Cerebellar nuclear complex (tissue), 1 donor: ENCODE measurements around the gene TBC1D22A.

Source experiments
- DNase-seq, 2 experiments: peaks; one replicate each; lab custom pipeline; 2025; lab: John Stamatoyannopoulos, UW

The TBC1D22A gene

DNA sequence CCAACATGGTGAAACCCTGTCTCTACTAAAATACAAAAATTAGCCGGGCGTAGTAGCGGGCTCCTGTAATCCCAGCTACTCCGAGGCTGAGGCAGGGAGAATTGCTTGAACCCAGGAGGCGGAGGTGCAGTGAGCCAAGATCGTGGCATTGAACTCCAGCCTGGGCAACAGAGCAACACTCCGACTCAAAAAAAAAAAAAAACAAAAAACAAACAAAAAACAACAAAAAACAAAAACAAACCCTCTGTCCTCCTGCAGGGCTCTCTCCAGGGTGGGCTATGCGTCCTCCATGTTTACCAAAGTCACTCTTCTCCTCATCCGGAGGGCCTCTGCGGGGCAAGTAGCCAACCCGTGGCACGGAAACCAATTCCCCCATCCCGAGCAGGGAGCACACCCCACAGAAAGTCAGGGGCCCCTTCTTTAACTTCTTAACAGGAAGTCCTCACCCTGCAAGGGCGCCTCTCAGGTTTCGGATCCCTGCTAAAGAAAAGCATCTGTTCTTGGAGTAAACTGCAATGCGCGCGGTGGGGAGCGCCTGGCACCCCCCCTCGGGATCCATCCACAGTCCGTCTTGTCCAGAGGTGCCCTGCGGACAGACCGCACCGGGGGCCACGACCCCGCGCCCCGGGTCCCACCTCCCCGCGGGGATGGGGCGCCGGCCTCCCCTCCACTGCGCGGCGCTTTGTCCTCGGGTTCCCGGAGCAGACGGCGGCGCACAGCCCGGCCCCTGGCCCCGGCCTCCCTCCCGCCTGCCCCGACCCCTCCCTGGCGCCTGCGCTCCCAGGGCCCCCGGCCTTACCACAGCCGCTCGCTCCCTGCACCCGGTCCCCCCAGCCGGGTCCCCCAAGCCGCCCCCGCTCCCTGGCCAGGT is 25.1 kb upstream of the TBC1D22A start:
- DNase-seq: no peak

DNA sequence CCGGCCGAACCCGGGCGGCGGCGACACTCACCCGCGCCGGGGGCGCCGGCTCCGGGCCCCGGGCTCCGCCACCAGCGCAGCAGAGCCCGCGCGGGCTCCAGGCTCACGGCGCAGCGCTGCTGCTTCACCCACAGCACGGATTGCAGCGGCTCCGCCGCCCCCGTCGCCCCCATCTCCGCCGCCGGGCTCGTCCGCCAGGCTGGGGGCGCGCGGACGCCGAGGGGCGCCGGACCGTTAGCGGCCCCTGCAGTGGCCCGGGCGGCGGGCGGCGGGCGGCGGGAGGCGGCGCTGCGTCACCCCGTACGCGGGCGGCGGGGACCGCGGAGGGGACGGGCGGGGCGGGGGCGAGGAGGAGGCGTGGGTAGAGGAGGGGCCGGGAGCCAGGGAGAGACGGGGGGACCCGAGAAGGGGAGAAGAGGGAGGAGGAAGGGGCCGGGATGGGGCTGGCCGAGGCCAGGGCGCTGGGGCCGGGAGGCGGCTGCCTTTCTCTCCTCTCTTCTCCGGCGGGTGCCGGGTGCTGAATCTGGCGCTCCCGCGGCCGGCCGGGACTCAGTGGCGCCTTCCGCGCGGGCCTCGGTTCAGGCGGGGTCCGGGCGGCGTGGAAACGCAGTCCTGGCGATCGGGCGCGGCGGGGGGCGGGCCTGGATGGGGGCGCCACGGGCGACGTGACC is 24.3 kb upstream of the TBC1D22A start, which contains the start of gene CERK:
Gene CERK, minus strand, starts transcription at position 277 of the 671 bp plus-strand sequence. Its CDS starts 104 bp downstream, at position 173.
- peak in 1 of 2 experiments; percentile 20 for DNase-seq

DNA sequence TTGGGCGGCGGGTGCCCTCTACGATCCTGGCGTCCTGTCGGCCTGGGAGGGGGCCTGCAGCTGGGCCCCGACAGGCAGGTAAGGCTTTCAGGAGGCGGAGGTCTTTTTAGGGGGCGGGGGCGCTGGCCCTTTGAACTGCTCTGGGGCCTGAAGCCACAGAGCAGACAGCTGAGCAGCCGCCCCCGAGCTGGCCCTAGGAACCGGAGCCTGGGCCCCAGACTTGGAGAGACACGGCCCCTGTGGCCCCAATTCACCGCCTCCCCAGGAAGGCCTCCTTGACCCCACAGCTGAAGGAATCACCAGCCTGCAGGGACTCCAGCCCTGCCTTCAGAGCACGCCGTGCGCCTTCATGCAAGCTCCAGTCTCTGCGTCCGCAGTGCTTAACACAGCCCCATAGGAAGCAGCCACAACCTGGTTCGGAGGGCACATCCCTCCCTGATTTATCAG is 23.8 kb upstream of the TBC1D22A start:
- DNase-seq: no peak

DNA sequence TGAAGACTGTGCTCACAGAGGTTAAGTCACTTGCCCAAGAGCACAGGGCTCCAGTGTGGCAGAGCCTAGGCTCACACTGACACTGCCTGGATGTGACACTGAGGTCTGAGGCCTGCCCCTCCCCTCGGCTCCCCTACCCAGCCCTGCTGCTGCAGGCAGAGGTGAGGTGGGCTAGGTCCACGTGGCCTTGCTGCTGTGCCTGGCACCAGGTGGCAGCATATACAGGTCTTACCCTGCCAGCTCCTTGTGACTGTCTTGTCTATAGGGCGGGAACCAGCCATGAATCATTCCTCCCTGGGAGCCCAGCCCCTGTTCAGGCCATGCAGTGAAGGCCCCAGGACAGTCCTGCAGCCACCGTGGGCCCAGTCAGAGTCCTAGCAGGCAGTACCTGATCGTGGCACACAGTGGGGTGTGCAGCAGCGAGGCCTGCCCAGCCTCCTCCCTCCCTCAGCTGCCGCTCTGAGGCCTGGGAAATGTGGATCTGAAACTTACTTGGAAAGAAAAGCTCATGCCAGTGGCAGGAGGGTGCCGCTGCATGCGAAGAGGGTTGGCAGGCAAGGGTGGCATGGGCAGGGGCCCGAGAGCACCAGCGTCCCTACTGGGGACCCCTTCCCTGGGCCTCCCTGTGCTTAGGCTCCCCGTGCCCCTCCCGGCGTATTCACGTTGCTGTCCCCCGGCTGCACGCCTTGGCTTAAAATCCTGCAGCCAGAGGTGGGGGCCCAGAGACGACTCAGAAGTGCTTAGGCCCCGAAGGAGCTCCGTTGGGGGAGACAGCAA is 23.2 kb upstream of the TBC1D22A start:
- no peak for DNase-seq

DNA sequence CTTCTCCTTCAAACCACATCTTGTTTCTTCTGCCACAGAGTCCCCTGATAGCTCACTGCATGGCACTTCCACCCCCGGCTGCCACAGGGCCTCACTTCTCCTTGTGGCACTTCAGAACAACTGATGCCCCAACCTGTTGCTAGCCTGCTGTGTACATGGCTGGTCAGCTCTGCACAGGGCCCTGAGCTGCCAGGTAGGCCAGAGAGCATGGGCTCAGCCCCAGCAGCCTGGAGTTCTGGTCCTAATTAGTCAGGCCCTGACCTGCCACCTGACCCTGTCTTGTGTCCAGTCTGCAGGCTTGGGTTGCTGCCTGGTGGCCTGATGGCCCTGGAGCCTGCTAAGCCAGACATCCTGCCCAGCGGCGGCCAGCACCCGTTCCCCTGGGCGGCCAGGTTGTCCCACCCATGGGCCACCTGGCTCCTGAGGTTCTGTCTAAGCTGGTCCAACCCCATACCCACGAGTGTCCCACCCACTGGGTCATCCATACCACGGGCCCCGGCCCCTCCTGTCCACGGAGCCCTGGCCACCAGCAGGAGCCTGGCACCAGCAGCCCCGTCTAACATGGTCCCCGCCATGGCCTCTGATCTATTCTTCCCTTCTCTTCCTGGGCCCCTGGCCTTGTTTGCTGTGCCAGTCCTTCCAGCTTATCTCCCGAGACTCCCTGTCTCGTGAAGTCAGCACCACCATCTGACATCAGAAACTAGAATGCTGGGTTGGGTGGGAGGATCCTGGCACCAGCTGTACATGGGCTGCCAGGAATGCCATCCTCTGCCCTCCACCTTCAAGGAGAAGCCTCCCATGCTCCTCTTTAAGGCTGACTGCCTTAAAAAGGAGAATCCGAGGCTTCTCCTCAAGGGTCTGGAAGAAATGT is 21.3 kb upstream of the TBC1D22A start:
- DNase-seq: no peak

DNA sequence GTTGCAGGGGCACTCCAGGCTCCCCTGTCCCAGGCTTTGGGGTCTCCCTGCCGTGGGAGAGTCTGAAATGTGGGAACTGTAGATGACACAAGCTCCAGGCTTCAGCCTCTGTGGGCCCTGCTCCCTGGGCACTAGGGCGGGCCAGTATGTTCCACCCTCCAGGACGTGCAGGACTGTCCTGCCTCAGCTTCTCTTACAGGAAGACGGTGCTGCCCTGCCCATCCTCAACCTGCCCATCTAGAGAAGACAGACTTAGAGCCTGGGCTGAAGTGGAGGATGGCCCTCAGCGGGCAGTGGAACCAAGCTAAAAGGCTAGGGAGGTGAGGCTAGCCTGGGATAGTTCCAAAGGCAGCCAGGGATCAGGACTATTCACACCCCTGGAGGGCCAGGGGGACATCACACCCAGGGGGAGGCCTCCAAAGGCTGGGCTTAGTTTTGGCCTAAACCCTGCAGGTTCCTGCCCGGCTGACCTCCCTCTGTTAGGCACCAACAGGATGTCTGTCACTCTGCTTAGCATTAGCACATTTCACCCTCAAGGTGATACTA is 20.4 kb upstream of the TBC1D22A start:
- DNase-seq: no peak

DNA sequence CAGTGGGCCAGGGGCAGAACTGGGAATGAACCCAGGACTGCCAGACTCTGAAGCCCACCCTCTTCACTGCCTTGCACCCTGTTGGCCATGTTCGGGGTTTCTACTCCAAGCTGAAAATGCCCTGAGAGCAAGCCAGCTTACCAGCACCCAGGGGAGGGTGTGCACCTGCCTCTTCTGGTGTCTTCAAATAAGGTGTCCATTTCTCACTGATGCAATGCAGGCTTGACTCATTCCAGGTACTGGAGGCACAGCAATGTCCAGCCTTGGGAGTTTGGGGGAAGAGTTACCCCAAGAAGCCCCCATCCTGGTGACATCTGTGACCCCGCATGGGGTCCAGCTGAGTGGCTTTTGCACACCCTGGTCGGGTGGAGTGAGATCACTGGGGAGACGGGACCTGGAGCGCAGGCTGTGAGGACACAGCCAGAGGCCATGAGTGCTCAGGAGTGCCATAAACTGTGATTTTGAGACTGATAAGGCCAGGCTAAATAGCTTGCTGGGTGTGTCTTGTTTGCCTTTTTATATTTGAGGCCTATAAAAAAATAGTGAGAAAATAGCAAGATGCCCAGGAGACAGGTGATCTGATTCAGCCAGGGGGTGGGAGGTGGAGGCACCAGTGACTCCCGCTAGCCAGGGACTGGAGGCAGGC is 19.8 kb upstream of the TBC1D22A start:
- DNase-seq: no peak

DNA sequence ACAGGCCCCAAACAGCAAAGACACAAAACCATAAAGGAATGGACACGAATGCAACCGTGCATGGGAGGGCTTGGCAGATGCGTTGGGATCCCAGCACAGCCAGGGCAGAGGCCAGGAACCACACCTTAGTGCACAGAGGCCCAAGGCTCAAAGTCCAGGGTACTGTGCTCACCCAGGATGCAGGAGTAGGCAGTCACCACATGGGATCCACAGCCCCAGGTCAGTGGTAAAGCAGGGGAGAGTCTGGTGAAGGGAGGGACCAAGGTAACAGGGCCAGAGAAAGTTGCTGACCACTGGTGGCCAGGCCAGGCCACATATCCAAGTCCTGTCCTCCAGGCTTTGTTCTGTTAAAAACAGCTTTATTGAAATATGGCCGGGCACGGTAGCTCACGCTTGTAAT is 17.9 kb upstream of the TBC1D22A start:
- DNase-seq: no peak

DNA sequence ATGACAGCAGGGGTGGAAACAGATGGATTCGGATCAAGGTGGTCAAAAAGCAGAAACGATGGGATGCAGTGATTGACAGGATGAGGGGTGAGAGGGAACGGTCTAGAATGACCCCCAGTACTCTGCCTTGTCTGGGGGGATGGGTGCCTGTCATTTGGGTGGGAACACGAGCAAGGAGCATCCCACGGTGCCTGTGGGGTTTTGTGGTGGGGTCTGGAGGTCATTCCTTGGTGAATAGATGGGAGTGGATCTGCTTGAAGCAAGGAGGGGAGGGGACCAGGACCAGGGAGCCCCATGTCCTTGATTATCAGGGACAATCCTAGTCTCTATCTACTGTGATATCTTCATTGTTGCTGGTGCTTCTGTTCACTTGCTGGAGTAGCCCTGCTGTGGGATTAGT is 16.3 kb upstream of the TBC1D22A start:
- DNase-seq: no peak

DNA sequence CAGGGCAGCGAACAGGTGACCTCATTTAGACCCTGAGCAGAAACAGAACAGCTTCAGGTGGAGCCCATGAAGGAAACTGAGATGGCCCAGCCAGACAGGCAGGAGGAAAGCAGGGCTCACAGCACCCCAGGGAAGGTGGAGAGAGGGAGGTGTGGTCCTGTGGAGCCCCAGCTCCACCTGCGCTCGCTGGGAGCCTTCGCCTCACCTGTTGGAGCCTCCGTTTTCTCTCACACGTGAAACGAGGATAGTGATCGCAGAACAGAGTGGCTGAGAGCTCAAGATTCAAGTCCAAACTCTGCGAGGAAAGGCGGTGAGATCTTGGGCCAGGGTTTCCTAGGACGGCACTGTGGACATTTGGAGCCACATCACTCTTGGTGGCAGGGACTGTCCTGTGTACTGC is 15.8 kb upstream of the TBC1D22A start:
- no peak for DNase-seq

DNA sequence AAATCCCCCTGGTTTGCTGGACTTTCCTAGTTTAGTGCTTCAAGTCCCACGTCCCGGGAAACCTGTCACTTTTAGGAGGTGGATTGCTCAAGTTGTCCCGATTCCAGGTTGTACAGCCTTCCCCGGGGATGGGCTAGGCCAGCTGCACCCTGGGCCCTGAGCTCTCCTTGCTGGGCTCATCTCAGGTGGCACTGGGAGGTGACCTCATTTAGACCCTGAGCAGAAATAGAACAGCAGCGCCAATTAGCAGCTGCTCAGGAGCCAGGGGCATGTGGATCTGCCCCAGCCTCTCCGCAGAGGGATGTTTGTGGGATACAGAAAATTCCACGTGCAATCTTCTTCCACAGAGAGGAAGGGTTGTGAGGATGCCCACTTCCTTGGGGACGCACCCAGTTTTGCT is 14.8 kb upstream of the TBC1D22A start:
- DNase-seq: no peak

DNA sequence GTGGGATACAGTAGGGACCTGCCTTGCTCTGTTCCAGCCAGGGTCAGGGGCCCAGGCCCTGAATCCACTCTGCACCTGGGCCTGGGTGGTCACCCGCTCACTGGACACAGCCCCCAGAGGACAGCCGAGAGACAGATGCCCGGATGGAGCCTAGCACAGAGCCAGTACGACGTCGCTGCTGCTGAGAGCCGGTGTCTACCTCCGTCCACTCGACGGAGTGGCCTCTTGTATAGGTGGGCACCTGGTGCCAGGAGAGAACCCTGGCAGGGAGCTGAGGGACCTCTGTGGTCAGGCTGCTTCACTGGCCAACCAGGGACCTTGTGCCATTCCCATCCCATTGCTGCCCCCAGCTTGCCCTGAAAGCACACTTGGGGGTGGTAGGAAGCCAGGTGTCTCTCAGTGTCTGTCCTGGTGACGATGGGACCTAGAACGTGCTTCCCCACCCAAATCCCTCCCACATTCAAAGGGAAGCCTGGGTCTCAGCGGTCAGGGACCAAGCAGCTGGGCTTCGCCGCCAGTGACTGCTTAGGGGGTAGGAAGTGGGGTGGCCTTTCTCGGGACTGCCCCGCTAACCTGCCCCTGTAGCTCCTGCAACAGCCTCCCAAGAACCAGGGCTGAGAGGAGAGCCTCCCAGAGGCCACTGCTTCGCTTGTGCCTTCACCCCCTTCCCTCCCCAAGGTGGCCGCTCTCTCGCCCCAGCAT is 14.1 kb upstream of the TBC1D22A start:
- DNase-seq: no peak

DNA sequence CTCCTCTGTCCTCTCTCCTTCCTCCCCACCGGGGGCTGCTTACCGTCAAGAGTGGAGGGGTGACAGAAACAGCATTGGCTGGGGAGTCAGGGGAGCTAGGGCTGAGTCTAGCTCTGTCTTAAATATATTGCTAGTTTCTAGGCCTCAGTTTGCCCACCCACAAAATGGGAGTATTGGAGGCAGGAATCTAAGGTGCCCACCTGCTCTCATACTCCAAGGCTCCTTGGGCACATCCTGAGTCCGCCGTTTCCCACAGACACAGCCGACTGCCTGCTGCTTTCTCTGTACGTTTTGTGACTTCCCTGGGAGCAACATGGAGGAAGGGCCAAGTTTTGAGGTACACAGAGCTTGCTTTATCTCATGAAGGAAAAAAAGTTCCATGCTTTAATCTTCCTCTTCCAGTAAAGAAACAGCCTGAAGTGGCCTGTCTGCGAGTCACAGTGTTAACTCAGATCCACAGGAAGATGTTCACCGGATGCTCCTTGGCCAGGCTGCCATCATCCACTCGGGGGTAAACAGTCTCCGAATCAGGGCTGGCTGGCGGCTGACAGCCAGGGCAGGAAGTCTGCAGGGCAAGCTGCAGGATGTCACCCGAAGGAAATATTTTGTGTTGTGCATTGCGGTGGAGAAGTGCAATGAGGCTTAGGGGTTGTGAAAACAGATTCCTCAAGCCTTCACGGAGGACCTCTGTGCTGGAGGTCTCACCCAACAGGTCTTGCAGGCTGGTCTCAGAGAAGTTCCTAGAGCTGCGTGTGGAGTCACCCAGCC is 13.4 kb upstream of the TBC1D22A start:
- no peak for DNase-seq

DNA sequence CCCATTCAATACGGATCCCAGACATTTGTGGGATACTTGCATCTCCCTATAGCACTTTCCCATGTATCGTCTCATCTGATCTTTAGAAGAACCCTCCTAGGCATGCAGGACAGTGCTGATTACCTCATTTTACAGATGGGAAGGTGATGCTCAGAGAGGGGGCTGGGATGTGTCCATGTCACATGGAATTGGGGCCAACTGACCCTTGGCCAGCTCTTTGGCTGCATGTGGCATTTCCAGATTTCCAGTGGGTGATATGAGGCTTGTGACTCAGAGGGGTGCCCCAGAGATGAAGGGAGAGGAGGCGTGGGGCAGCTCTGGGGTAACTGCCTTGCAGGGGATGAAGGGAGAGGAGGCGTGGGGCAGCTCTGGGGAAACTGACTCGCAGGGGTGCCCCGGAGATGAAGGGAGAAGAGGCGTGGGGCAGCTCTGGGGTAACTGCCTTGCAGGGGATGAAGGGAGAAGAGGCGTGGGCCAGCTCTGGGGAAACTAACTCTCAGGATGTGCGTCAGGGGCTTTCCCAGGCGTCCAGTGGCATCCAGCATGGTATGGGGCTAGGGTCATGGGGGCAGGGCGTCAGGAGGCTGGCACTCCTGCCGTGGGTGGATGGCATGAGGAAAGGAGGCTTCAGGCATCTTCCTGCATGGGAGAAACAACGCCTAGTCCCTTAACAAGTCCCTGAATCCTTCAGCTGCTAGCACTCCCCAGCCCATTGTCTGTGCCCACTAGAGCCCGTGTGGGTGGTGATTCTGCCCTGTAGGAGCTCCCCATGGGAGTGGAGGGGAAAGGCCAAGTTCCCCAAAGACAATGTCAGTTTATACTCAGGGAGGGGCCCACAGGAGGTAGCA is 12.5 kb upstream of the TBC1D22A start:
- DNase-seq: no peak

DNA sequence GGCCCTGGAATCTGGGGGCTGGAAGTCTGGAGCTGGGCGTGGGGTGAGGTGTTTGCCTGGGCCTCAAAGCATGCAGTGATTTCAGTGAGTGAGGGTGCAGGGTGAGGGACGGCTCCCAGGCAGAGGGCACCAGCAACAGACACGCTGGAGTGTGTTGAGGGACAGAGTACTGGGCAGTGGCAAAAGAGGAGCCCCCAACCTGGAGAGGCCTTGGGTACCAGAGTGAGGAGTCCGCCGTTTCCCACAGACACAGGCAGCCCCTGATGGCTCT is 12.0 kb upstream of the TBC1D22A start:
- DNase-seq: no peak

DNA sequence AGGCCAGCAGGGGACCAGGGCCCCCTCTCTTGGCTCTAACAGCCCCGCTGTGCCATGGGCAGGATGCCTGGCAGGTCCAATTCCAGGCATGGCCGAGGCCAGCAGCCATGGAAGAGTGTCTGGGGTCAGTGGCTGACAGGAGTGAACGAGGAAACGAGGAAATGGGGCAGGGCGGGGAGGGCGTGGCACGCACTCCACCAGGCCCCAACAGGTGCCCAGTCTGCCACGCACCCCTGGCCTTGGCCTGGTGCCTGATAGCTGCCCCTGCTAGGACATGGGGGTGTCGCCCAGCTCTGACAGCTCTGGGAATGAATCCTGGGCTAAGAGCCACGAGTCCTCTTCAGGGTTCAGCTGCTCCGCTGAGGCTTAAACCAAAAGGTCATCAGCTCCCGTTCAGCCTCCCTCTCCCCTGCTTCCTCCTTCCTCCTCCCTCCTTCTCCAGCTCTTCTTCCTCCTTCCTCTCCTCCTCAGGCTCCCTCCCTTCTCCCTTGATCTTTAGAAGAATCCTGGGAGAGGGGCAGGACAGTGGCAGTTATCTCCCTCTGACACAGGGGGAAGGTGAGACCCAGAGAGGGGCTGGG is 11.5 kb upstream of the TBC1D22A start:
- no peak for DNase-seq

DNA sequence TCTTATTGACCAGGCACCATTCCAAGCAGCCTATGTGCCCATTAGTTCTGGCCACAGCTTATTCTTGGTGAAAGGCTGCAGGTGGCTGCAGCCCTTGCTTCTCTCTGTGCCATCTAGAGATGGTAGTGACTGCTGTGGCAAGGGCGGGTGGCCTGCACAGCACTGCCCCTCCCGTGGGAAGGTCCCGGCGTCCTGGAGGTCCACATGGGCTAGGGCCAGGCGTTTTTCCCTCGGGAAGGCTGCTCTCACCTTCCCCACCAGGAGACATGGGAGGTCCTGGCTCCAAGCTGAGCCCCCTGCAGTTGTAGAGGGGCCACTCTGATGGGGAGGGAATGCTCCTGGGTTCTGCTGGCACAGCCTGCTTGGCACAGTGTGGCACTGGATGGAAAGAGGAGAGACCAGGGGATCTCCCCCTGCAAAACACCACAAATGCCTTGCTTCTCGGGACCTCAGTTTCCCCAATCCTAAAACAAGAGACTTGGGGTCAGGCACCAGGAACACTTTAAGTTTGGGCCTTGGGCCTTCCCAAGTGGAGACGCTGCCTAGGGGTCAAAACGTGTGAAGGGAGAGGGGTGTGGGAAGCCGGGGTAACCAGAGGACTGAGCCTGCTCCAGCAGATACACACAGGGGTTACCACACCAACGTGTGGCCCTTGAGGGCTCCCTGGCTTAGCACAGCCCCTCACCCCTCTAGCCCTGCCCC is 10.0 kb upstream of the TBC1D22A start:
- no peak for DNase-seq

DNA sequence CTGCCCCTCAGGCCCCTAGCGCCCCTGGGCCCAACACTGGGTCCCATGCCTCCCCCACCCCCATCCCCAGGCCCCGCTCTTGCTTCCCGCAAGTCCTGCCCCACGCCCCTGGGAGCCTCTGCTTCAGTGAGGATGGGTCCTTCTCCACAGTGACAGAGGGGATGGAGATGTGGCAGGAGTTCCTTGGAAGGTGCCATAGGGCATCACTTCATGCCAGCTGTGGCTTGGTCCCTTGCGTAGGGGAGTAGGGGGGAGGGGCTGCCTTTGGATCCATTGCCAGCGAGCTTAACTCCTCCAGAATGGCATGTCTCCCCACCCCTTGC is 9.5 kb upstream of the TBC1D22A start:
- no peak for DNase-seq
